ENCODE measurements around the gene FAM210B.

FAM210B gene

GRCh38 chr20:56406910-56407309 lies 48.1 kb downstream of the FAM210B start:
- no peak for TF ChIP-seq CTCF (IDR thresholded peaks at IDR 0.05; ENCODE audit: low read depth, low read length)
- H3K4me3 ChIP-seq (ENCODE audit: low read depth, low read length): no peak overlapping the region

- TF ChIP-seq CTCF (IDR thresholded peaks at IDR 0.05; ENCODE audit: low read depth, low read length): no peak
Observed at GRCh38 chr20:56409521-56409920, 50.7 kb downstream of the FAM210B start.

GRCh38 chr20:56409956-56410355 lies 51.2 kb downstream of the FAM210B start:
- TF ChIP-seq CTCF (IDR thresholded peaks at IDR 0.05; ENCODE audit: low read depth, low read length): no peak
- no peak overlapping the region for H3K4me3 ChIP-seq (ENCODE audit: low read depth, low read length)

More at GRCh38 chr20:56409521-56409920, 50.7 kb downstream of the FAM210B start:
- H3K4me3 ChIP-seq (ENCODE audit: low read depth, low read length): no peak overlapping the region

GRCh38 chr20:56411287-56411686 lies 52.5 kb downstream of the FAM210B start:
- peak overlapping the region; percentile 57 for H3K4me3 ChIP-seq (ENCODE audit: low read depth, low read length)

GRCh38 chr20:56411759-56412472 lies 53.1 kb downstream of the FAM210B start, which contains the start of gene CASS4:
Gene CASS4 (plus strand): TSS chr20:56412260. CDS start chr20:56412459, 199 bp downstream.
- peak within 1 kb of the TSS; percentile 57 for H3K4me3 ChIP-seq (ENCODE audit: low read depth, low read length)
- no peak for TF ChIP-seq CTCF (IDR thresholded peaks at IDR 0.05; ENCODE audit: low read depth, low read length)

GRCh38 chr20:56412473-56412790 lies 53.7 kb downstream of the FAM210B start:
- peak overlapping the region; percentile 57 for H3K4me3 ChIP-seq (ENCODE audit: low read depth, low read length)
- TF ChIP-seq CTCF (IDR thresholded peaks at IDR 0.05; ENCODE audit: low read depth, low read length): no peak

GRCh38 chr20:56412949-56413348 lies 54.2 kb downstream of the FAM210B start:
- TF ChIP-seq CTCF (IDR thresholded peaks at IDR 0.05; ENCODE audit: low read depth, low read length): no peak
- H3K4me3 ChIP-seq (ENCODE audit: low read depth, low read length): peak overlapping the region; percentile 57

Data from WI38 (cell line).